PC-9 (cell line): ENCODE results near the gene CPNE7. TPM values are rescaled to one million over a fixed set of nuclear protein-coding genes. Genes with fewer than 3 reads are reported as not detected.
A peak's percentile ranks its signal among the peaks of the same experiment; 100 is the strongest.
"Not testable (repeated sequence)": the region's sequence is repeated elsewhere in the genome, so short reads cannot be mapped to it uniquely, and the experiment has no call there.

Experiments used
- BruUV-seq: library from RNA; stranded (reverse); fragments of 400-500 nt; replicated peaks from 2 replicates; lab custom pipeline; 2021; lab: Mats Ljungman, UMichigan
- CTCF ChIA-PET: fragments of 300-600 bp; sonication (Branson Sonifier 250); formaldehyde crosslinking; loops from one replicate; lab custom pipeline; 2022; ENCODE audit warnings: antibody characterized with exemption; lab: Charles Lee
- POLR2A ChIA-PET: fragments of 300-600 bp; sonication (Branson Sonifier 250); formaldehyde crosslinking; loops from one replicate; lab custom pipeline; 2022; ENCODE audit warnings: antibody characterized with exemption; ENCODE audit not compliant: unreplicated experiment; lab: Charles Lee
- DNase-seq, 2 experiments: peaks; one replicate each; pipeline versions ENCODE4 v3.0.0 to v3.0.0-alpha.2; 2015 to 2022; ENCODE audit warnings: mixed read lengths in 1 of 2
- H2AFZ ChIP-seq: fragments of 200-600 bp; sonication (generic); 2 replicates; pipeline ENCODE4 v1.8.1; 2017; ENCODE audit warnings: antibody characterized with exemption
- H3F3A ChIP-seq: fragments of 200-600 bp; sonication (generic); 2 replicates; pipeline ENCODE4 v1.8.1; 2017; ENCODE audit warnings: antibody characterized with exemption, mild to moderate bottlenecking, low read depth; ENCODE audit not compliant: insufficient read depth
- H3K27ac ChIP-seq: fragments of 200-600 bp; sonication (generic); 2 replicates; pipeline ENCODE4 v1.6.1; 2016; ENCODE audit warnings: mixed run types
- H3K27me3 ChIP-seq: fragments of 200-600 bp; sonication (generic); 2 replicates; pipeline ENCODE4 v1.6.1; 2016; ENCODE audit warnings: low read depth, mixed run types; ENCODE audit not compliant: insufficient read depth
- H3K36me3 ChIP-seq: fragments of 200-600 bp; sonication (generic); 2 replicates; pipeline ENCODE4 v1.6.1; 2016; ENCODE audit warnings: low read depth, mixed run types
- H3K4me1 ChIP-seq: fragments of 200-600 bp; sonication (generic); replicated peaks from 2 replicates; pipeline ENCODE4 v1.6.1; 2016; ENCODE audit warnings: mixed run types; ENCODE audit not compliant: insufficient read depth
- H3K4me2 ChIP-seq: fragments of 200-600 bp; sonication (generic); 2 replicates; pipeline ENCODE4 v1.6.1; 2017; ENCODE audit warnings: mixed run types
- H3K4me3 ChIP-seq: fragments of 200-600 bp; sonication (generic); 2 replicates; pipeline ENCODE4 v1.6.1; 2016; ENCODE audit warnings: mixed run types
- H3K79me2 ChIP-seq: fragments of 200-600 bp; sonication (generic); 2 replicates; pipeline ENCODE4 v1.6.1; 2017; ENCODE audit warnings: low read depth, mixed run types
- H3K9me2 ChIP-seq: fragments of 200-600 bp; sonication (generic); 2 replicates; pipeline ENCODE4 v1.8.1; 2017; ENCODE audit warnings: mild to moderate bottlenecking; ENCODE audit not compliant: insufficient read depth
- H3K9me3 ChIP-seq: fragments of 200-600 bp; sonication (generic); 2 replicates; pipeline ENCODE4 v1.8.1; 2016; ENCODE audit warnings: low read depth; ENCODE audit not compliant: insufficient read depth
- H4K20me1 ChIP-seq: fragments of 200-600 bp; sonication (generic); 2 replicates; pipeline ENCODE4 v1.8.1; 2017; ENCODE audit not compliant: insufficient read depth
- EZH2 ChIP-seq: fragments of 200-600 bp; sonication (generic); IDR thresholded peaks from 2 replicates; pipeline ENCODE4 v1.8.0; 2017; ENCODE audit warnings: antibody characterized with exemption, low read depth
- intact Hi-C: fragments of 100-400 bp; cut with micrococcal nuclease; formaldehyde crosslinking; loops from one replicate; pipeline ENCODE4 v1.10.0; 2022; ENCODE audit not compliant: unreplicated experiment
- total RNA-seq: library from RNA; stranded (reverse); gene quantifications from 2 replicates; pipeline ENCODE4 v1.2.3, GENCODE V29; 2021
- TF ChIP-seq, protein P1 (sequence below): fragments of 200-600 bp; sonication (generic); conservative IDR thresholded peaks from 2 replicates; pipeline ENCODE4 v1.6.1; 2017; ENCODE audit warnings: mixed run types, antibody characterized with exemption, mild to moderate bottlenecking, moderate library complexity

The CPNE7 gene
- total RNA-seq, 1 experiment from 2014 or later, result 19.5 TPM

DNA sequence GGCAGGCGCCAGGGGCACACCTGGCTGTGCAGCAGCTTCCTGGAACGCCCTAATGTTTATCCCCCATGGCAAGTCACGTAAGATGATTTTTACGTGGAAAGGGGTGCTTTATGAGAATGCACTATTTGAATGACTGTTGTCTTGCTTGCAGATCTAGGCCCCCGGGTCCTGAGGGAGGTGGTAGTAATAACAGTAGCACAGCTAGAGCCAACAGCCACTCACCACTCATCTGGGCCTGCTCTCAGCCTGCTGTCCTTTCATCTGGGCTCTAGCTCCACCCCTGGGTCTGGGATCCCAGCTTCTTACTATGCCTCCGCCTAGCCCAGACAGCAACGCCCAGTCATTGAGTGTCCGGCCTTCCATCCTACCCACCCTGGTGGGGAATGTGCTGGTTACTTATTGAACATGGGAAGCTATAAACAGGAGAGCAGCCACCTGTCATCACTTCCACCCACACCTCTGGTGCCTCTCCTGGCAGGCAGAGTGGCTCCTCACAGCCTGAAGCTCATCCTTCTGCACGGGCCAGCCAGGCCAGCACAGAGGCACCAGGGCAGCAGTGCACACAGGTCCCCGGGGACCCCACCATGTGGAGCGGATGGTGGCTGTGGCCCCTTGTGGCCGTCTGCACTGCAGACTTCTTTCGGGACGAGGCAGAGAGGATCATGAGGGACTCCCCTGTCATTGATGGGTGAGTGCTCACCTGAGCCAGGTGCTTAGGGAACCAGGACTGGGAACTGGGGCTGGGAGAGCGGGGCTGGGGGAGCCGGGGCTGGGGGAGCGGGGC is 54.5 kb downstream of the CPNE7 start:
- no peak for DNase-seq
- CTCF ChIA-PET, result interaction anchor here (0.6 kb wide), 1 partner anchor 18 kb away, joined by 10 read pairs; no protein-coding TSS in a partner anchor
- Histone ChIP-seq H3F3A (no peaks in the 10 kb centered on the region; the same call in 1 of the 2 replicates), H2AFZ (no peak overlapping the region), H3K4me3 (no peak overlapping the region), H3K27ac (no peak overlapping the region), H3K9me3 (no peaks in the 10 kb centered on the region), H3K27me3 (peaks cover 11% of the 10 kb centered on the region; the same call in 1 of the 2 replicates), H4K20me1 (no peaks in the 10 kb centered on the region), H3K9me2 (no peaks in the 10 kb centered on the region), H3K79me2 (no peaks in the 10 kb centered on the region), H3K4me2 (no peak overlapping the region), H3K36me3 (no peaks in the 10 kb centered on the region), H3K4me1 (peaks cover 12% of the 10 kb centered on the region; the same call in 1 of the 2 replicates)
- intact Hi-C loops, result no loop called here
- TF ChIP-seq EZH2, result no peak
- TF ChIP-seq, protein P1, sequence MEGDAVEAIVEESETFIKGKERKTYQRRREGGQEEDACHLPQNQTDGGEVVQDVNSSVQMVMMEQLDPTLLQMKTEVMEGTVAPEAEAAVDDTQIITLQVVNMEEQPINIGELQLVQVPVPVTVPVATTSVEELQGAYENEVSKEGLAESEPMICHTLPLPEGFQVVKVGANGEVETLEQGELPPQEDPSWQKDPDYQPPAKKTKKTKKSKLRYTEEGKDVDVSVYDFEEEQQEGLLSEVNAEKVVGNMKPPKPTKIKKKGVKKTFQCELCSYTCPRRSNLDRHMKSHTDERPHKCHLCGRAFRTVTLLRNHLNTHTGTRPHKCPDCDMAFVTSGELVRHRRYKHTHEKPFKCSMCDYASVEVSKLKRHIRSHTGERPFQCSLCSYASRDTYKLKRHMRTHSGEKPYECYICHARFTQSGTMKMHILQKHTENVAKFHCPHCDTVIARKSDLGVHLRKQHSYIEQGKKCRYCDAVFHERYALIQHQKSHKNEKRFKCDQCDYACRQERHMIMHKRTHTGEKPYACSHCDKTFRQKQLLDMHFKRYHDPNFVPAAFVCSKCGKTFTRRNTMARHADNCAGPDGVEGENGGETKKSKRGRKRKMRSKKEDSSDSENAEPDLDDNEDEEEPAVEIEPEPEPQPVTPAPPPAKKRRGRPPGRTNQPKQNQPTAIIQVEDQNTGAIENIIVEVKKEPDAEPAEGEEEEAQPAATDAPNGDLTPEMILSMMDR, result no peak
- no TSS peak for BruUV-seq
- POLR2A ChIA-PET, result interaction anchor here (0.5 kb wide), 1 partner anchor 21 kb away, joined by 3 read pairs; no protein-coding TSS in a partner anchor

DNA sequence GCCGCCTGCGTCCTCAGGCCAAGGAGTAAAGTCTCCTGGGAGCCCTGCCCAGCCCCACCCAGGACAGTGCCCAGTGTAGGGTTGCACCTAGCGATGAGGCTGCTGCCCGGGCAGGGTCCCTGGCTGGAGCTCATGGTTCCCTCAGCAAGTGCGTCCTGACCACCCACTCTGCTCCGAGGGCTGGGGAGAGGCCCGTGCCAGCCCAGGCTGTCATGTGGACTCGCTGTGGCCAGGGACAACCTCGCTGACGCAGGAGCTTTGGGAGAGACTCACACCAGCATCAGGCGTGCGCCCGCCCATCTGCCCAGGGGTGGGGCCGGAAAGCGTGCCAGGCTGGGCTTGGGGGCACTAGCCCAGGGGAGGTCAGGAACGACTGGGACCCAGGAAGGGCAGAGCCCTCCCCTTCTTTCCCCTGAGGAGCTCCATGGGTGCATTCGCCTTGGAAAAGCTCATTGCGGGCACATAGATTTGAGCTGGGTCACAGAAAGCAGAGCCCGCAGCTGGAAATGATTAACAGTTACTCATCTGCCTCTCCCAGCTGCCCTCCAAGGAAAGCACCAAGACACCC is 57.6 kb downstream of the CPNE7 start:
- no peaks in the 10 kb centered on the region for H3K9me2 ChIP-seq
- CTCF ChIA-PET, result interaction anchor here (0.7 to 0.9 kb wide), 2 partner anchors 19 to 312 kb away, joined by 3 to 5 read pairs; no protein-coding TSS in a partner anchor
- TF ChIP-seq EZH2, result no peak
- TF ChIP-seq, protein P1, result no peak
- H3K9me3 ChIP-seq, result no peaks in the 10 kb centered on the region
- H3K36me3 ChIP-seq, result no peaks in the 10 kb centered on the region
- no peaks in the 10 kb centered on the region for H3K79me2 ChIP-seq
- BruUV-seq, result no TSS peak
- intact Hi-C loops, result no loop called here
- peak overlapping the region; percentile 76 for H3K4me2 ChIP-seq
- H3F3A ChIP-seq, result no peaks in the 10 kb centered on the region; the same call in 1 of the 2 replicates
- no peak overlapping the region for H2AFZ ChIP-seq
- H3K27me3 ChIP-seq, result peaks cover 7% of the 10 kb centered on the region; the same call in 1 of the 2 replicates
- DNase-seq, result peak in 1 of 2 experiments; percentile 53
- peaks cover 12% of the 10 kb centered on the region; the same call in 1 of the 2 replicates for H3K4me1 ChIP-seq
- H3K4me3 ChIP-seq, result peak overlapping the region; percentile 13; the same call in 1 of the 2 replicates
- POLR2A ChIA-PET, result interaction anchor here (0.6 to 0.7 kb wide), 4 partner anchors 33 to 69 kb away, joined by 3 to 4 read pairs (median 3); partner anchors contain the start of gene CDK10
- H3K27ac ChIP-seq, result no peak overlapping the region
- H4K20me1 ChIP-seq, result no peaks in the 10 kb centered on the region

DNA sequence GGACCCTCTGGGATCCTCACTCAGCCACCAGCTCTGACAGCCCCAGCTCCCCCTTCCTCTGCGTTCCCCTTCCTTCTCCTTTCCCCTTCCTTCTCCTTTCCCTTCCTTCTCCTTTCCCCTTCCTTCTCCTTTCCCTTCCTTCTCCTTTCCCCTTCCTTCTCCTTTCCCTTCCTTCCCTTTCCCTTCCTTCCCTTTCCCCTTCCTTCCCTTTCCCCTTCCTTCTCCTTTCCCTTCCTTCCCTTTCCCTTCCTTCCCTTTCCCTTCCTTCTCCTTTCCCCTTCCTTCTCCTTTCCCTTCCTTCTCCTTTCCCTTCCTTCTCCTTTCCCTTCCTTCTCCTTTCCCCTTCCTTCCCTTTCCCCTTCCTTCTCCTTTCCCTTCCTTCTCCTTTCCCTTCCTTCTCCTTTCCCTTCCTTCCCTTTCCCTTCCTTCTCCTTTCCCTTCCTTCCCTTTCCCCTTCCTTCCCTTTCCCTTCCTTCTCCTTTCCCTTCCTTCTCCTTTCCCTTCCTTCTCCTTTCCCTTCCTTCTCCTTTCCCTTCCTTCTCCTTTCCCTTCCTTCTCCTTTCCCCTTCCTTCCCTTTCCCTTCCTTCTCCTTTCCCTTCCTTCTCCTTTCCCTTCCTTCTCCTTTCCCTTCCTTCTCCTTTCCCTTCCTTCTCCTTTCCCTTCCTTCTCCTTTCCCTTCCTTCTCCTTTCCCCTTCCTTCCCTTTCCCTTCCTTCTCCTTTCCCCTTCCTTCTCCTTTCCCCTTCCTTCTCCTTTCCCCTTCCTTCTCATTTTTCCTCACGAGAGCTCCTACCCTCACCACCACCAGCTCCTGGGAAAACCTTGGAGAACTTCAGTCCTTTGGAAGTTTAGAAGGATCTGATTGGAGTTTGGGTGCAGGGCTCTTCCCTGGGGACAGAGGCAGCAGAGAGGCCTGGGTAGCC is 59.2 kb downstream of the CPNE7 start:
- H3F3A ChIP-seq, H3K9me3 ChIP-seq, POLR2A ChIA-PET, CTCF ChIA-PET, H3K4me3 ChIP-seq, H3K27me3 ChIP-seq, H3K9me2 ChIP-seq, H3K4me2 ChIP-seq, BruUV-seq, H3K79me2 ChIP-seq, H4K20me1 ChIP-seq, intact Hi-C loops, H3K27ac ChIP-seq, H2AFZ ChIP-seq, DNase-seq, H3K36me3 ChIP-seq: not testable (repeated sequence)
- peaks cover 12% of the 10 kb centered on the region; the same call in 1 of the 2 replicates for H3K4me1 ChIP-seq
